ENCODE data around the gene VGLL3.

Gene VGLL3

DNA sequence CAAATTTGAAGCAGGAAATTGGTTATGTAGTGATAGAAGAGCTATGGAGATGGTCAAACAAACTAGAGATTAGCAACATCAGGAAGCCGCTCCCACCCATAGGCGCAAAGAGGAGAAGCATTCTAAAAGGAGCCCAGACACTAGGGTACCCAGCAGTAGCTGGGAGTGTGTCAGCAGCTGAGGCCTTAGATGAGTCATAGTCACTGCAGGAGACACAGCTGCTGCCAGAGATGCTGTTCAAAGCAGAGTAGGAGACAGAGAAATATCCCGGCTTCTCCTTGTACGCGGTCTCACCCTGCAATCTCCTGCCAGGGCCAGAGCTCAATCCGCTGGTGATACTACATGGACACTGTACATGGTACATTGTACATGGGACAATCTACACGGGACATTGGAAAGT is 61.9 kb downstream of the VGLL3 start:
- TF ChIP-seq JUND (IDR thresholded peaks at IDR 0.05; ENCODE audit: low read depth) = no peak
- DNase-seq (ENCODE audit: low read depth in 1 of 2, low spot score in 1 of 2) = no peak
- in situ Hi-C loops (cut with HindIII; ENCODE audit: low pct_unique_long_range_greater_than_20kb, low sequenced_read_pairs) = no loop called here

DNA sequence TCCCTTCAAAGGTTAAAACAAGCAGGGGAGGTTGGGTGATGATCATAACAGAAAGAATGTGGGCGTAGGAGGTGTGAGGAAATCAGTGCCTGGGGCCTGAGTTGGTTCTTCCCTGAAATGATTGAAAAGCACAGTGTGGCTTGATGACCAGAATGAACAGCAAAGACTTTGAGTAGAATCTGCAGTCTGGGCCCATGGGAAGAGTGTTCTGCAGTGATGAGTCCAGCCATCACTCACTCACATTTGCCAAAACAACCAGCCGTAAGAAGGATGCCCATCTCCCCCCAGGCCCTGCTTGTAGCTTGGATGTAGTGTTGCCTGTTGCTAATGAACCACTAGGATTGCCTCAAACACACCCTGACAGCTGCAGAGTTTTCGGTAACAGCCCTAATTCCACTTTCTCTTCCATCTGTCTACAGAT is 67.9 kb downstream of the VGLL3 start:
- no peak for TF ChIP-seq JUND (IDR thresholded peaks at IDR 0.05; ENCODE audit: low read depth)
- in situ Hi-C loops (cut with HindIII; ENCODE audit: low pct_unique_long_range_greater_than_20kb, low sequenced_read_pairs) = no loop called here
- DNase-seq (ENCODE audit: low read depth in 1 of 2, low spot score in 1 of 2) = no peak

DNA sequence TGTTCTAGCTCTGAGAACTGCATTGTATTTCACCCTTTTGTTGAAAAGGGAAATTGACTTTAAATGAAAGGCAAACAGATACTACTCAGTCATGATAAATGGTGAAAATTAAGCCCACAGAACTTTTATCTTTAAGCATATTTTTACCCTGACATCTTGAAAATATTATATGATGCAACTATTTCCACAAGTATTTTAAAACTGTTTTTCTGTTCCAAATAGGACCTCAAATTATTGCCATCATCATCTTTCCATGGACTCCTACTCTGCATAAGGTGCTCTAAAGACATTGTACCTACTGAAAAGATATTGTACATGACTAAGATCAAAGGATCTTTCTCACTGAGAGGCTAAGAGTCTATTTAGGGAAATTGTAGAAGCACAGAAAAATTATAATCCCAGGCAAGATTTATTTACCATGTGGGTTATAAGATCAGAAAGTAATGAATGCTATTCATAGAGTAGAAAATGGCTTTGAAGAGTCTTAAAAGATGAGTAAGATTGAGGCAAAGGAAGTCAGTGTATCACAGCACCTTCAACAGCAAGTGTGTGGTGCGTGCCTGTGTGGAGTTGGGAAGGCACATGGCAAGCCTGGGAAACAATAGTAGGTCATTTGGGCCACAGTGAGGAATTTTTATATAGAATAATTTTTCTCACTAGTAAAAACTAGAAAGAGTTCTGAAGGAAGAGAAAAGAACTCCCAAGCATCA is 68.8 kb downstream of the VGLL3 start:
- no peak for DNase-seq (ENCODE audit: low read depth in 1 of 2, low spot score in 1 of 2)
- in situ Hi-C loops (cut with HindIII; ENCODE audit: low pct_unique_long_range_greater_than_20kb, low sequenced_read_pairs) = no loop called here
- TF ChIP-seq JUND (IDR thresholded peaks at IDR 0.05; ENCODE audit: low read depth) = no peak

DNA sequence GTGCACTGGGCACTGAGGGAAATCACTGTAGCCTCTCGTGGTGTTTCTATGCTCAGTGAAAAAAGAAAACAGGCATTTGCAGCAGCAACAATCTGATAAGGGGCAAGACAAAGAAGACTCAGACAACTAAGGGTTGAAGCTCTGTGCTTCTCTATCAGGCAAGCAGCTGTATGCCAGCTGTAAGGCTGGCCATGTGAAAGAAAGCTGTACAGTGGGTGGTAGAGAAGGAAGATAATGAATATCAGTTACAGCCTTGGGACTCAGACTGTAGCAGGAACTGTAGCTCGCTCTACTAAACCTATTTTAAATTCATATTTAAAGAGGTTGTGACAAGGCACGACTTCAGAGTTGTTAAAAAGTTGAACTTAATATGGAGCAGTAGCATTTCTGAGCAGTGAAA is 76.3 kb downstream of the VGLL3 start:
- DNase-seq (ENCODE audit: low read depth in 1 of 2, low spot score in 1 of 2) = no peak
- TF ChIP-seq JUND (IDR thresholded peaks at IDR 0.05; ENCODE audit: low read depth) = no peak
- in situ Hi-C loops (cut with HindIII; ENCODE audit: low pct_unique_long_range_greater_than_20kb, low sequenced_read_pairs) = no loop called here

DNA sequence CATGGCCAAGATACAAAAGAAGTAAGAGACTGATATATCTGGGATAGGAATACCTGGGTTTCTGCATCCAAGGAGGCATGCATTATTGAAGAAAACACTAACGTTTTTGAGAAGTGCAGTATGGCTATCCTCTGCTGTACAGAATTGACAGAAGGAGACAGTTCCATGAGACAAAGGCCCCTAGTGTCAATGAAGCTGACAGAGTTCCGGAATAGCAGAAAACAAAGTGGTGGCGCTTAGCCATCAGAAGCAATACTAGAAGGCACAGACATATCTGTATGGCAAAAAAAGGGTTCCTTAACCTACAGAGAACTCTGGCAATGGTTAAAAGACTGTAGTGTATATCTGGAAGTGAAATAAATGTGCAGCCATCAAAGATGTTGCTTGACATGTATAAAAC is 77.8 kb downstream of the VGLL3 start:
- DNase-seq (ENCODE audit: low read depth in 1 of 2, low spot score in 1 of 2) = no peak
- no peak for TF ChIP-seq JUND (IDR thresholded peaks at IDR 0.05; ENCODE audit: low read depth)
- in situ Hi-C loops (cut with HindIII; ENCODE audit: low pct_unique_long_range_greater_than_20kb, low sequenced_read_pairs) = no loop called here

DNA sequence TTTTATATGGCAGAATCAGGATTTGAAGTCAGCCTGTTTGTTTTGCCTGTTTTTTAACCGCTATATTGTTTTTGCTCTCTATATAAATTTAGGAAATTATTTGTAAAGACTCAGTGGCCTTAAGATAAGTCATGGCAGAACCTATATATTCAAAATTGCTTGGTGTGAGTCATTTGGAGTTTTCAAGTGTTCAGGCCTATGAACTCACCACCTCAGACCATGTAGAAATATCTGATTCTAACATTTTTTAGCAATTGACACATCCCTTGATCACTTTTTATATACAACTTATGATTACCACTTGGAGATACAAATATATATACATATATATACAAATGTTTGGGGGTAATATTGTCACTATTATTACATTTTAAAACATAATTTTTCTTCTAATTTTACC is 95.7 kb downstream of the VGLL3 start:
- TF ChIP-seq JUND (IDR thresholded peaks at IDR 0.05; ENCODE audit: low read depth) = no peak
- in situ Hi-C loops (cut with HindIII; ENCODE audit: low pct_unique_long_range_greater_than_20kb, low sequenced_read_pairs) = no loop called here
- DNase-seq (ENCODE audit: low read depth in 1 of 2, low spot score in 1 of 2) = no peak

DNA sequence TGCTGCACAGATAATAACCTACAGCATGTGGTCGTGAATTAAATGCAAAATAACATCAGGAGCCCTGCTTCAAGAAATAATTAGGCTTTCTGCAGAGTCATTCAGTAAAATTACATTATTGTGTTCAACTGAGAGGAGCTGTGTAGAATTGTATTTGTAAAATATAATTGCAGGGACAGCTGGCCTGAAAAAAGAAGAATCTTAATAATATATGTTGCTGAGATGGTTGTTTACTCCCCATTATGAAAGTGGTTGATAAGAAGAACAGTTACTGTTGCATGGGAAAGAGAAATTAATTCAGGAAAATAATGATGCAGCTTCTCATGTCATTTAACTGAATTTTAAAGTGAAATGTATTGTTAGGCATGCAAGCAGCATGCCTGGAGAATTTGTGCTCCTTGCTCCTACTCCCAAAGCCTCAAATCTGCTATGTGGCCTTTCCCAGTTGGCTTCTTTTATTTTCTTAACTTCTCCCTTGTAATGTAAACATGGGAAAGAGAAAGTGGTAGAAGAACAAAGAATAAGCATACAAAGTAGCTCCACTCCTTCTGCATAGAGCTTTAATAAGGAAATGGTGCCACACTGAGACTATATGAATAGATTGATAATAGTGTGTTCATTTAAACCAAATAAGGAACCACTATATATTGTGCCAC is 100.1 kb downstream of the VGLL3 start:
- TF ChIP-seq JUND (IDR thresholded peaks at IDR 0.05; ENCODE audit: low read depth) = no peak
- no peak for DNase-seq (ENCODE audit: low read depth in 1 of 2, low spot score in 1 of 2)
- in situ Hi-C loops (cut with HindIII; ENCODE audit: low pct_unique_long_range_greater_than_20kb, low sequenced_read_pairs) = no loop called here
